22Rv1 (cell line): ENCODE data around the gene TGFBR3.
"Not testable (repeated sequence)": the region's sequence is repeated elsewhere in the genome, so short reads cannot be mapped to it uniquely, and the experiment has no call there.

Experiments
- H3K27ac ChIP-seq: fragments of 450-650 bp; 2 replicates; pipeline ENCODE4 v1.5.1; 2017
- ZFX ChIP-seq: fragments of 450-650 bp; IDR thresholded peaks from 2 replicates; pipeline ENCODE4 v1.6.1; 2017; ENCODE audit warnings: antibody characterized with exemption, borderline replicate concordance
- TF ChIP-seq, protein P1 (sequence below): fragments of 450-650 bp; IDR thresholded peaks from 2 replicates; pipeline ENCODE4 v1.5.1; 2017; ENCODE audit warnings: mild to moderate bottlenecking

The TGFBR3 gene

DNA sequence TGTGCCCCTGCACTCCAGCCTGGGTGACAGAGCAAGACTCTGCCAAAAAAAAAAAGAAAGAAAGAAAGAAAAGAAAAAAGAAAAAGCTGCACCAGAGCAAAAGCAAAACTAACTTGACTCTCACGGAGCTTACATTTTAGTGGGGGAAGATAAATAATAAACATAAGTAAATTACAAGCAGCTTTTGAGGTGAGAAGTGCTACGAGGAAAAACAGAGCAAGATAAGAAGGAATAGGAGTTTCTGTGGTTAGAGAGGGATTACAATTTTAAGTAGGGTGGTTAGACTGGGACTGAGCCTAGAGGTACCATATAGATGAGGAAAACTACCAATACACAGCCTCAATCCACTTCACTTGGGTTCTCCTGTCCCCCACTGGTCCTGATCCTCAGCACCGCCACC, 43.9 kb downstream of the TGFBR3 start:
- TF ChIP-seq ZFX = no peak
- TF ChIP-seq, protein P1, sequence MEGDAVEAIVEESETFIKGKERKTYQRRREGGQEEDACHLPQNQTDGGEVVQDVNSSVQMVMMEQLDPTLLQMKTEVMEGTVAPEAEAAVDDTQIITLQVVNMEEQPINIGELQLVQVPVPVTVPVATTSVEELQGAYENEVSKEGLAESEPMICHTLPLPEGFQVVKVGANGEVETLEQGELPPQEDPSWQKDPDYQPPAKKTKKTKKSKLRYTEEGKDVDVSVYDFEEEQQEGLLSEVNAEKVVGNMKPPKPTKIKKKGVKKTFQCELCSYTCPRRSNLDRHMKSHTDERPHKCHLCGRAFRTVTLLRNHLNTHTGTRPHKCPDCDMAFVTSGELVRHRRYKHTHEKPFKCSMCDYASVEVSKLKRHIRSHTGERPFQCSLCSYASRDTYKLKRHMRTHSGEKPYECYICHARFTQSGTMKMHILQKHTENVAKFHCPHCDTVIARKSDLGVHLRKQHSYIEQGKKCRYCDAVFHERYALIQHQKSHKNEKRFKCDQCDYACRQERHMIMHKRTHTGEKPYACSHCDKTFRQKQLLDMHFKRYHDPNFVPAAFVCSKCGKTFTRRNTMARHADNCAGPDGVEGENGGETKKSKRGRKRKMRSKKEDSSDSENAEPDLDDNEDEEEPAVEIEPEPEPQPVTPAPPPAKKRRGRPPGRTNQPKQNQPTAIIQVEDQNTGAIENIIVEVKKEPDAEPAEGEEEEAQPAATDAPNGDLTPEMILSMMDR = no peak
- H3K27ac ChIP-seq = no peak overlapping the region

DNA sequence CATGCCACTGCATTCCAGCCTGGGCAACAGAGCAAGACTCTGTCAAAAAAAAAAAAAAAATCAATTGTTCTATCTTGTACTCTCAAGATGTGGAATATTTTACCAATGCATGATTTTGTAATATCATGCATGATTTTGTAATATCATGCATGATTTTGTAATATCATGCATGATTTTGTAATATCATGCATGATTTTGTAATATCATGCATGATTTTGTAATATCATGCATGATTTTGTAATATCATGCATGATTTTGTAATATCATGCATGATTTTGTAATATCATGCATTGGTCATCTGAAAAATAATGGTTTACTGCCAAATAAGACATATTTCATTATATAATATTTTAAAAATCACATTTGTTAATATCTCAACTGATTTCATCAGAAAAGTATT, 45.7 kb downstream of the TGFBR3 start:
- not testable (repeated sequence) for H3K27ac ChIP-seq

DNA sequence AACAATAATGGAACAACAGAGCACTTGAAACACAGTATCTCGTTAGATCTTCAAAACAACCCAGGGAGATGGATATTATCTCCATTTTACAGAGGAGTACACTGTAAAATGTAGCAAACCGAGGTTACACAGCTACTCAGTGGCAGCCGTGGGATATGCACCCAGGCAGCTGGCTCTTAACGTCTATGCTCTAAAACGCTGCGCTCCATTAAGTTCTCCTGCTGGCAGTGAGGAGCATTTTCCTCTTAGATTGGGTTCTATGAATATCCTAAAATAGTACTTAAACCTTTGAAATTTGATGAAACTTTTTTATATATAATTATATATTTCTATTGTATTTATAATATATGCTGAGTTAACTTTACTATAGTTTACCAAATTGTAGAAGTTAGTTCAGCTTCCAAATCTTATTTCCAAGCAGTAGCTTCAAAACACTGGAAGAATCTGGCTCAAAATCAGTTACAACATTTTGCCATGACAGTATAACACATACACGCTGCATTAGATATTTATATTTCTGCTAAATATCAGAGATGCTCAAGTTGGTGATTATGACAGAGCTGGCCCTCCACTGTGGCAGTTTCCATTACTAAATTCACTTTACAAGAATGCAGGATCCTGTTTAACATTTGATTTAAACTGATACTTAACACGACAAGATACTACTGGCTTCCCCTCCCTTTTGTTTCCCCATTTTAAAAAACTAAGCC, 49.5 kb downstream of the TGFBR3 start:
- no peak overlapping the region for H3K27ac ChIP-seq
- no peak for TF ChIP-seq ZFX
- TF ChIP-seq, protein P1 = no peak

DNA sequence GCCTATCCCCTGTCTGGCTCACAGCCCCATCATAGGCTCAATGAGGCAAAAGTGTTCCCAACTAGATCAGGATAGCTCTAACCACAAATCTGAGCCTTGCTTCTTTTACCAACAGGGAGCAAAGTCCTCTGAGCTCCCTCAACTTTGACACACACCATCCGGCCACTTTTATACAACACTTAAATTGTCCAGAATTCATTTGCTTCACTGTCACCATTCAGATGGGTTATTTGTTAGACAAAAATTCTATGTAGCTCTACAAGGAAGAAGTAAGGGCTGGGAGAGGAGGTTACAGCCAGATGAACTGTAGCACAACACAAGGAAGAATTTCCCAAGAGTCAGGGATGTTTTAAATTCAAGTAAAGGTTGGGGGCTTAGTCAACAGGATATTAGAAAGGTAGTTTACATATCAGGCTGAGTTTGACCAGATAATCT, 50.8 kb downstream of the TGFBR3 start:
- TF ChIP-seq ZFX = no peak
- TF ChIP-seq, protein P1 = no peak
- H3K27ac ChIP-seq = no peak overlapping the region

DNA sequence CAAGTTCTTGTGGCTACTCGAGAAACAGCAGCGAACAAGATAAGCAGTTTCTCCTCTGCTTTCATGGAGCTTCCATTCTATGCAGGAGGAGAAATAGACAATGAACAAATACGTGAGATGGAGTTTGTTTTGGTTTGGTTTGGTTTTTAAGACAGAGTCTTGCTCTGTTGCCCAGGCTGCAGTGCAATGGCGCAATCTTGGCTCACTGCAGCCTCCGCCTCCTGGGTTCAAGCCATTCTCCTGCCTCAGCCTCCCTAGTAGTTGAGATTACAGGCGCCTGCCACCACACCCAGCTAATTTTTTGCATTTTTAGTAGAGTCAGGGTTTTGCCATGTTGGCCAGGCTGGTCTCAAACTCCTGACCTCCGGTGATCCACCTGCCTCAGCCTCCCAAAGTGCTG, 51.4 kb downstream of the TGFBR3 start:
- not testable (repeated sequence) for H3K27ac ChIP-seq

DNA sequence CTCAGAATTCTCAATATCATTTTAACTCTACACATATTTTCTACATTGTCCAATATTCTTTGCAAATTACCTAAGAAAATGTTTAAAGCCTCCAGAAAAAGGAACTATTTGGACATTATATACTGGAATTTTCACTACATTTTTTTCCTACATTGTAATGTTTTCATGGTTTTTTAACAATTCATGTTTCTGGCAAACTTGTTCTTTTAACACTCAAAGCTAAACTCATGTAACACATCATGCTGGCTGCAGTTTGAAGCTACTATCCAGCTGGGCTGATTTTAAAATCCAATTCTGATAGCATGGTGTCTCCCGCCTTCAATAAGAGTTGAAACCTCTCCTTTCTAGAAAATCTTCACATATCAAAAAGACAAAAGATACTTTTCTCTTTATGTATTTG, 52.0 kb downstream of the TGFBR3 start:
- H3K27ac ChIP-seq = no peak overlapping the region
- TF ChIP-seq, protein P1 = no peak
- TF ChIP-seq ZFX = no peak

DNA sequence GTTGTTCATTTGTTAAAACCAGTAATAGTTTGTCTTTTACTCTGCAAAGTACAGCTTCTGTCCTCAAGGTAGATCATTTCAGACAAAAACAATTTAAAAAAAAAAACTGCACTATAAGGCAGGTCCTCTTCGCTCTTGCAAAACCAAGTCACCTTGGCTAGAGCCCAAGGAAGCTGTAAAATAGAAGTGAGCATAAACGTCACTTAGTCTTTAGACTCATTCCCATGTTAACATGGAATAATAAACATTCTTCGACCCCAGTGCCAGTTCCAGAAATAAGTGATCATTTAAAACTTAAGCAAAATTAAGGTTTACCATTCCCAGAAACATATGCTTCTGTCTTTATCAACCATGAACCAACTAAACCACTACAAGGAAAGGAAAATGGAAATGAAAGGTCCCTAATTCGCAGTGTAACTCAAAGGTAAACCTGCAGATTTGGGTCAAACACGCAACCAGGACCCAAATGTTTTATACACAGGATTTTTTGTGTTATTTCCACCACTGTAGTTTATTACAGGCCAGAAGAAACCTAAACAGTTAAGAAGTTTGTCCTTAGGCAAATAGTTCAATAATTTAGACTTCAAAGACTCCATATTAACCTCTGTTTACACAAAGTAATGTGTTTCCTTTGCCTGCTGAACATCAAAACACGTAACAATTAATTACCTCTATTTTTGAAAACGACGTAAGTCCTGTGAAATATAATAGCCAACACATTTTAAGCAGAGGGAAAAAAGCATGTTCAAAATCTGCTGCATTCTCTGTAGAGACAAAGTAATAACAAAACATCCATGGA, 54.6 kb downstream of the TGFBR3 start:
- TF ChIP-seq, protein P1 = no peak
- no peak for TF ChIP-seq ZFX
- no peak overlapping the region for H3K27ac ChIP-seq

DNA sequence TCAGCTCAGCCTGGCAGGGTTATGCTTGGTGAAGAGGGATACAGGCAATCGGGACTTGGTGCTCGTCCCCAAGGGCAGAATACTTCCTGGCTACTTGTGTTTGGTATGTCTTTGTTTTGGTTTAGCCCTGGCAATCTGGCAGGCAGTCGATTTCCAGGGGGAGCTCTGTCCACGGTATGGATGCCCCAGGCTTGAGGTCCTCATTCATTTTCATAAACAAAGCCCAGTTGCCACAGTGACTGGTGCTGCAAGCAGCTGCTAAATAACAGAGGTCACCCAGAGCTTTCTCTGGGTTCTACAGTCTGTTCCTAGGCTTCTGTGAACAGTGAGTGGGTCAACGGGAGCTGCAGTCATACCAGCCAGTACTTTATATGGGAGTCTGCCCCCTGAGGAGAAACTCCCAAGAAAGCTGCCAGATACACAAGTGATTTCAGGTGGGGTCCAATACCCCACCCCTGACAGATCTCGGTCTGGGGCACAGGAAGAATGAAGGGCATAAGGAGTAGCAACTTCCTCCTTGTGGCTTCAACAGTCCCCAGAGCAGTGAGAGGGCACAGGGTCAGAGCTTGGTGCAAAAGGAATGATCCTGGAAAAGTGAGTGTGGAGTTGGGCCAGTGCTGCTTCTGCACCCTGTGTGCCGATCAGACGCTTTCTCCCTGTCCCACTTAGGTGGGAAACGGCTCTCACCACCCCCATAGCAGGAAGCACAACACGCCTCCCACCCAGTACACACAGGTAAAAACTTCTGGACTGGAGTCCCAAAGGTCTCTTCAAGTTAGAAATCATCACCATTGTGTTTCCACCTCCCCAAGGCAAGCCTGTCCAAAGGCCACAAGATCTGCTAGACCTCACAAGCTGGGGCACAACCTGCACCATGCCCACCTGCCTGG, 55.5 kb downstream of the TGFBR3 start:
- no peak overlapping the region for H3K27ac ChIP-seq

More for the DNA sequence above, 55.5 kb downstream of the TGFBR3 start:
- TF ChIP-seq, protein P1 = no peak
- TF ChIP-seq ZFX = no peak
